Right forelimb (tissue), 1 donor: ENCODE results near the gene COL13A1.

Source experiments
- DNase-seq: peaks from one replicate; pipeline ENCODE4 v3.0.0-alpha.2; 2018

The COL13A1 gene

GRCh38 chr10:69869291-69869961 is 67.7 kb downstream of the COL13A1 start:
- DNase-seq: no peak

GRCh38 chr10:69870591-69870990 is 68.9 kb downstream of the COL13A1 start:
- no peak for DNase-seq

- no peak for DNase-seq
Observed at GRCh38 chr10:69871074-69871473, 69.4 kb downstream of the COL13A1 start.

- DNase-seq: no peak
Observed at GRCh38 chr10:69872323-69872722, 70.6 kb downstream of the COL13A1 start.

GRCh38 chr10:69873135-69873639 is 71.5 kb downstream of the COL13A1 start:
- no peak for DNase-seq

GRCh38 chr10:69874449-69874848 is 72.7 kb downstream of the COL13A1 start:
- DNase-seq: no peak

- no peak for DNase-seq
Observed at GRCh38 chr10:69875856-69876255, 74.2 kb downstream of the COL13A1 start.

- DNase-seq: no peak
Observed at GRCh38 chr10:69876286-69876685, 74.6 kb downstream of the COL13A1 start.

GRCh38 chr10:69876931-69877330 is 75.2 kb downstream of the COL13A1 start:
- no peak for DNase-seq

- DNase-seq: peak; percentile 75
Observed at GRCh38 chr10:69878038-69878437, 76.3 kb downstream of the COL13A1 start.

- DNase-seq: no peak
Observed at GRCh38 chr10:69878951-69879350, 77.2 kb downstream of the COL13A1 start.

GRCh38 chr10:69879634-69880257 is 78.0 kb downstream of the COL13A1 start:
- DNase-seq: no peak

- no peak for DNase-seq
Observed at GRCh38 chr10:69880301-69881081, 78.8 kb downstream of the COL13A1 start.

- no peak for DNase-seq
Observed at GRCh38 chr10:69881202-69881601, 79.5 kb downstream of the COL13A1 start.

GRCh38 chr10:69883310-69884023 is 81.8 kb downstream of the COL13A1 start:
- DNase-seq: no peak

GRCh38 chr10:69884024-69884367 is 82.3 kb downstream of the COL13A1 start:
- DNase-seq: no peak

- no peak for DNase-seq
Observed at GRCh38 chr10:69884686-69885085, 83.0 kb downstream of the COL13A1 start.

- no peak for DNase-seq
Observed at GRCh38 chr10:69885379-69886013, 83.8 kb downstream of the COL13A1 start.

- DNase-seq: no peak
Observed at GRCh38 chr10:69888882-69889584, 87.3 kb downstream of the COL13A1 start.

GRCh38 chr10:69890065-69890847 is 88.5 kb downstream of the COL13A1 start:
- DNase-seq: no peak

GRCh38 chr10:69891057-69891617 is 89.4 kb downstream of the COL13A1 start:
- no peak for DNase-seq
